COLO668 (cell line): ENCODE data around the gene LMF2.
A peak's percentile ranks its signal among the peaks of the same experiment; 100 is the strongest.
"Not testable (repeated sequence)": the region's sequence is repeated elsewhere in the genome, so short reads cannot be mapped to it uniquely, and the experiment has no call there.

Experiments used
- DNase-seq: peaks from one replicate; lab custom pipeline; 2025; ENCODE audit not compliant: unreplicated experiment; lab: John Stamatoyannopoulos, UW

LMF2 gene

GRCh38 chr22:50523806-50524675 is 16.5 kb upstream of the LMF2 start:
- DNase-seq = peak; percentile 85

DNA sequence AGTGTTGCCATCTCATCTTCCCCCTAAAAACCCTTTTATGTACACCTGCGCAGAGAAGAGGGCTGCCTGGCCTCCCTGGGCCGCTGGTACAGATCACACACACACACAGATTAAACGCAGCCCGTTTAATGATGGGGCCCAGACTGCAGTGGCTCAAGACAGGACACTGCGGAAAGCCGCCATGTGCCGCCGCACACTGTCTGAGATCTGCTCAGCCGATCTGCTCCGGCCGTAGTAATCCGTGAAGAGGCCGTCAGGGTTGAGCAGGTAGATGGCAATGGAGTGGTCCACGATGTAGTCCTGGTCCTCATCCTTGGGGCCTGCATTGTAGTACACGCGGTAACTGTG is 15.9 kb upstream of the LMF2 start:
- DNase-seq = no peak

DNA sequence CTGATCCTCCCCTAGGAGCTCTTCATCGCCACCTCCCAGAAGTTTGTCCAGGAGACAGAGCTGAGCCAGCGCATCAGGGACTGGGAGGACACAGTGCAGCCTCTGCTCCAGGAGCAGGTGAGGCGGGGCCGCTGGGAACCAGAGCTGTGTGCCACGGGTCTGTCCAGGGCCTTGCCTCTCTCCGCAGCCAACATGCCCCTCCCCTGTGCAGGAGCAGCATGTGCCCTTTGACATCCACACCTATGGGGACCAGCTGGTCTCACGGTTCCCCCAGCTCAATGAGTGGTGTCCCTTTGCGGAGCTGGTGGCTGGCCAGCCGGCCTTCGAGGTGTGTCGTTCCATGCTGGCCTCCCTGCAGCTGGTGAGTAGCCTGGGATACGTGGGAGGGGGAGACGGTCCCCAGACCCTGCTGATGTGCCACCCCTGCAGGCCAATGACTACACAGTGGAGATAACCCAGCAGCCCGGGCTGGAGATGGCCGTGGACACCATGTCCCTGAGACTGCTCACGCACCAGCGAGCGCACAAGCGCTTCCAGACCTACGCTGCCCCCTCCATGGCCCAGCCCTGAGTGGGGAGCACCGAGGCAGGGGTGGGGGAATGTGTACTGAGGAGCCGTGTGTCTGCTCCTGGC is 15.4 kb upstream of the LMF2 start:
- no peak for DNase-seq

DNA sequence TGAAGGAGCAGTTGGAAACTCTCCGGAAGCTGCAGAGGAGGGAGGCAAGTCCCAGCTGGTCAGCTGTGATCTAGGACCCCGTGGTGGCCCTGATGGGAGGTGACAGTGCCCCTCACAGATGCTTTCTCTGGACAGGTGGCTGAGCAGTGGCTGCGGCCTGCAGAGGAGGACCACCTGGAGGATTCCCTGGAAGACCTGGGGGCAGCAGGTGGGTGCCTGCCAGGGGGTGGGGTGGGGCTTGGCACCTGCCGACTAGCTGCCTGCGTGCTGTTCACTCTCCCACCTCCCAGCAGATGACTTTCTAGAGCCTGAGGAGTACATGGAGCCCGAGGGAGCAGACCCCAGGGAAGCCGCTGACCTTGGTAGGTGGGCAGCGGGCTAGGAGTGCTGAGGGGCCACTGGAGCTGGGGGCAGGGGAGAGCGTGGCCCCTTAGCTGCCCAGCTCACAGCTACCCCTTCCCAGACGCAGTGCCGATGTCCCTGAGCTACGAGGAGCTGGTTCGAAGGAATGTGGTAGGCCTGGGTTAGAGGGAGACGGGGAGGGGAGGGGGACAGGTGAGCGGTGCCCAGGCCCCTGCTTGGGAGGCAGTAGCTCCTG is 14.8 kb upstream of the LMF2 start:
- DNase-seq = no peak

DNA sequence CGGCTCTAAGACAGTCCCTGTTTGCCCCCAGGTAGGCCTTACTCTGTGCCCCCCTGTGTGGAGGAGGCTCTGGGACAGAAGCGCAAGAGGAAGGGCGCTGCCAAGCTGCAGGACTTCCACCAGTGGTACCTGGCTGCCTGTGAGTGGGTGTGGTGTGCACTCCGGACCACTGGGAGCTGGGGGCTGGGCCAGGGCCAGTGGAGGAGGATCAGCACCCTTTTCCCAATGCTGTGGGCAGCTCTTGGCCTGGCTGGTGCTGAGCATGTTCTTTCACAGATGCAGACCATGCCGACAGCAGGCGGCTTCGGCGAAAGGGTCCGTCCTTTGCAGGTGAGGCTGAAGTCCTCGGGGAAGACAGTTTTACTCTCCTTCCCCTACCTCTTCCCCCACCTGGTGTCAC is 14.2 kb upstream of the LMF2 start:
- DNase-seq = no peak

DNA sequence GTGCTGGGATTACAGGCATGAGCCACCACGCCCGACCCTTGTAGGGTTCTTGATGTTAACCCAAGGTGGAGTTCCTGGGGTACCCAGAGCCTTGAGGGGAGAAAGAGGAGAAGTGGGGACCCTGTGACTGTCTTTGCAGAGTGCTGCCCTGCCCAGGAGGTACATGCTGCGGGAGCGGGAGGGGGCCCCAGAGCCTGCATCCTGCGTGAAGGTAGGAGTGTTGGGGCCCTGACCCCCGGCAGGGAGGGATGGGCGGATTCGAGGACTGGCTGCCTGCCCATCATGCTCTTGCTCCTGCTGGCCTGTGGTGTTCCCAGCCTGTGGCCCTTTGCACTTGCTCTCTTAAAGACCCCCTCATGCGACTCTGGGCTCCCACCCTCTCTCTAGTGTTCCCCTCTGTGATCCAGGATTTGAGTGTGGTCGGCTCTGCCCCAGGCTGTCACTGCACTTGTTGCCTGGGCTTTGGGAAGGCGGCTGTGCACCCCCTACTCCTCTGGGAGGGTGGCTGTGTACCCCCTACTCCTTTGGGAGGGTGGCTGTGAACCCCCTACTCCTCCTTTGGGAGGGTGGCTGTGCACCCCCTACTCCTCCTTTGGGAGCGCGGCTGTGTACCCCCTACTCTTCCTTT is 13.4 kb upstream of the LMF2 start:
- no peak for DNase-seq

- not testable (repeated sequence) for DNase-seq
Measured at GRCh38 chr22:50520184-50520583, 12.7 kb upstream of the LMF2 start.

- no peak for DNase-seq
Measured at GRCh38 chr22:50519151-50519550, 11.6 kb upstream of the LMF2 start.

DNA sequence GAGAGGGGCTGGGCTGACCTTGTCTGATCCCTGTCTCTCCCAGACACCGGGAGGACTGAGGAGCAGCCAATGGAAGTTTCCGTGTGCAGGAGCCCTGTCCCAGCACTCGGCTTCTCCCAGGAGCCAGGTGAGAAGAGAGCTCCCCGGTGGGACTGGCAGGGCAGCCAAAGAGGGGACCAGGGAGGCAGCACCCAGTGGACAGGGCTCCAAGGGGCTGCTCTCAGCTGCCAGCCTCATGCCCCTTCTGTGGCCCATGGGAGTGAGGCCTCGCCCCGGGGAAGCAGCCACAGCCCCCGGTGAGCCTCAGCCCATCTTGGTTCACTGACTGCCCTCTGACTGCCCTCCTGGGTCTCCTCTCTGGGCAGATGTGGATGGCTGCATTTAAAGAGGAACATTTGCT is 11.1 kb upstream of the LMF2 start:
- no peak for DNase-seq

DNA sequence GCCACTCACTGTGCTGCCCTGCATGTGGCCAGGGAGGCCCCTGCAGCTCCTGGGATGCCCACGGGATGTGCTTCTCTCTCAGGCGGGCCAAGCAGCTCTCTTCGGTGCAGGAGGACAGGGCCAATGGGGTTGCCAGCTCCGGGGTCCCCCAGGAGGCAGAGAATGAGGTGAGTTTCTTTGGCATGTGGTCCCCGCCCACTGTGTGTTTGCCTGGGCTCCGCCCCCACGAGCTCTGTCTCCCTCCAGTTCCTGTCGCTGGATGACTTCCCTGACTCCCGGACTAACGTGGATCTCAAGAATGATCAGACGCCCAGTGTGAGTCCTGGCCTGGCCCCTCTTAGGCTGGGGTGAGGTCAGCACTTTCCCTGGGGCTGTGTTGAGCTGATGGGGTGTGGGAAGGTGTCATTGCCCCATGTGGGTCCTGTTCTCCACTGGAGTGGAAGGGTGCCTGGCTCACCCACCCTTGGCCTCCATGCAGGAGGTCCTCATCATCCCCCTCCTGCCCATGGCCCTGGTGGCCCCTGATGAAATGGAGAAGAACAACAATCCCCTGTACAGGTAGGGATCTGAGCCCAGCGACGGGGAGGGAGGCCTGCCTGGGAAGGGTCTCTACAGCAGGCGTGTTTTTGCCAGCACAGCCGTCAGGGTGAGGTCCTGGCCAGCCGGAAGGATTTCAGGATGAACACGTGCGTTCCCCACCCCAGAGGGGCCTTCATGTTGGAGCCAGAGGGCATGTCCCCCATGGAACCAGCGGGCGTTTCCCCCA is 10.2 kb upstream of the LMF2 start:
- no peak for DNase-seq

DNA sequence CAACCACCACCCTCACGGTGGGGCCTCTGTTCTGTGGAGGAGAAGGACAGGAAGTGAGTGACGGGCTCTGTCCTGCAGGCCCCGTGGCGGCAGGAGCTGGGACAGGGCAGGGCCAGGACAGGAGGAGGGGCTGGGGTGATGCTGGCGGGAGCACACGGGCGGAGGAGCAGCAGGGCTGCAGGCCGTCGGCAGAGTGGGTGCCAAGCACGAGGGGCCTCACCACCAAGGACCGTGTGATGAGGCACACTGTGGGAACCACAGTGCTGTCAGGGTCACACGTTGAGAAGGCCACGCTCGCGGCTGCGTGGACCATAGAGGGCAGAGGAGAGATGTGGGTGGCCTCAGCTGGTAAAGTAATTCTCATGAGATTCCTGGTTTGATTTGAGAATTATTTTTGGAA is 9.4 kb upstream of the LMF2 start:
- DNase-seq = no peak

DNA sequence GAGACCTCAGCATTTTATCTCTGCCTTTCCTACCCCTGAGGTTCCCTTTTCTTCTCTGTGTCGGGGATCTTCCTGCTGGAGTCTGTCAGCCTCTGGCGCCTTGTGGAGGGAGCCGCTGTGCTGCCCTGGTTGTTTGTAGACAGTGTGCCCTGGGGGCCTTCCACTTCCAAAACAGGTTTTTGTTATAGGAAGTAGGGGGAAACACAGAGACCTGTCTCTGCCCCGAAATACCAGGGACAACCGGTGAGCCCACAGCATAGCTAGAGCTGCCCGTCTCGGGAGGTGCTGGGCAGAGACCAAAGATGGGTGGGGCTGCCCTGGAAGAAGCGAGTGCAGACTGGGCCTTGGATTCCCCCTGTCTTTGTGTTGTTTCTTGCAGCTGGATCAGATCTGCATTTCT is 8.6 kb upstream of the LMF2 start:
- no peak for DNase-seq

DNA sequence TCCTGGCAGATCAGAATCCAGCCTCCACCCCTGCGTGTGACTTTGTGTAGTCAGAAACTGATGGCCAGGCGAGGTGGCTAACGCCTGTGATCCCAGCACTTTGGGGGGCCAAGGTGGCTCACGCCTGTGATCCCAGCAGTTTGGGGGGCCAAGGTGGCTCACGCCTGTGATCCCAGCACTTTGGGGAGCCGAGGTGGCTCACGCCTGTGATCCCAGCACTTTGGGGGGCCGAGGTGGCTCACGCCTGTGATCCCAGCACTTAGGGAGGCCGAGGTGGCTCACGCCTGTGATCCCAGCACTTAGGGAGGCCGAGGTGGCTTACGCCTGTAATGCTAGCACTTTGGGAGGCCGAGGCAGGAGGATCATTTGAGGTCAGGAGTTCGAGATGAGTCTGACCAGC is 5.7 kb upstream of the LMF2 start:
- no peak for DNase-seq

- no peak for DNase-seq
Measured at GRCh38 chr22:50508897-50509296, 1.4 kb upstream of the LMF2 start.

- DNase-seq = peak; percentile 99
Measured at GRCh38 chr22:50507991-50508884, 736 bp upstream of the LMF2 start, which contains the start of gene NCAPH2. NCAPH2 (plus strand) TSS chr22:50508224; CDS start chr22:50508338, 114 bp downstream.

- peak; percentile 89 for DNase-seq
Measured at GRCh38 chr22:50506611-50507420, 686 bp downstream of the LMF2 start.

GRCh38 chr22:50505776-50506610 is 1.5 kb downstream of the LMF2 start:
- peak; percentile 67 for DNase-seq

DNA sequence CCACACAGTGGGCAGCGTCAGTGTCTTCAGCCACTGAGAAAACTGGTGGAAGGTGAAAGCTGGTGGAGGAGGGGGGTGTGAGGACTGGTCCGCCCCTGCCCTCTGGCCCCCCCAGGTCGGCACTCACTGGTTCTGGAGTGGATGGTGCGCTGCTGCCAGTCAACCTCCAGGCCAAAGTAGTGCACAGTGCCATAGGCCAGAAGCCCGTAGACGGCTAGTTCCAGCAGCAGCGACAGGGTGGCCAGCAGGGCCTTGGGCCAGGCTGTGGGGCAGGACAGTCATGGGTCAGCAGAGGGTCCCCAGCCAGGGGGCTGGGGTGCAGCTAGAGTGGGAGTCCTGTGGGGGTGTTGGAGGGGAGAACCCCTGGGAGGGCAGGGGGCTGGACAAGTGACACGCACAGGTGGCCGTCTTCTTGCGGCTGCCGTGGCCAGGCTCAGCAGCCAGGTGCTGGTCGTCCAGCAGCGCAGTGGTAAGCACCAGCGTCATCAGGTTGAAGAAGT is 2.2 kb downstream of the LMF2 start:
- no peak for DNase-seq
